ENCODE data around the gene IL6. TPM values are rescaled to one million over a fixed set of nuclear protein-coding genes. Genes with fewer than 3 reads are reported as not detected.

Gene IL6
- total RNA-seq, 1 experiment from 2014 or later: not detected

DNA sequence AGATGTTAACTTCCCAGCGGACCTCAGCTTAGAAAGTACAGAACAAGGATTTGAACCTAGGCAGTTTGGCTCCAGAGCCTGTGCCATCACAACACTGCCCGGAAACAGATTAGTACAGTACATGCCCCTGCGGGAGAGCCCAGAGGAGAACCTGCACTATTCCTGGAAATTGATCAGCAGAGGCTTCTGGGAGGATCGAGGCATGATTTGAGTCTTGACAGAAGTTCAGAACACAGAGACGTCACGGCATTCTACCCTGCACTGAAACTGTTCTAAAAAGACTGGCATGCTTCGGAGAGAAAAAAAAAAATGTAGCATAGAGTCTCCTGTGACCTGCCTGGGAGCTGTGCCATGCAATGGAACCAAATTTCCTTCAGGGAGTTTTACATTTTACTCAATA, 9.2 kb upstream of the IL6 start (continued):
- TF ChIP-seq CTCF (IDR thresholded peaks at IDR 0.05 in 2 of 3, conservative IDR thresholded peaks at IDR 0.05 in 1 of 3; ENCODE audit: borderline replicate concordance in 1 of 3, insufficient read depth in 1 of 3, low read depth in 2 of 3, low read length in 2 of 3) (no peak), YY1 (IDR thresholded peaks at IDR 0.05; ENCODE audit: extremely low read depth, insufficient replicate concordance, low read depth, low read length) (no peak), TCF7L2 (IDR thresholded peaks at IDR 0.05; ENCODE audit: borderline replicate concordance, extremely low read depth, insufficient read depth, insufficient read length) (no peak), EGR1 (IDR thresholded peaks at IDR 0.05; ENCODE audit: low read depth) (no peak), ZFX (IDR thresholded peaks at IDR 0.05) (no peak), ELF1 (IDR thresholded peaks at IDR 0.05; ENCODE audit: borderline replicate concordance, low read depth) (no peak)
- TF ChIP-seq, protein P1, sequence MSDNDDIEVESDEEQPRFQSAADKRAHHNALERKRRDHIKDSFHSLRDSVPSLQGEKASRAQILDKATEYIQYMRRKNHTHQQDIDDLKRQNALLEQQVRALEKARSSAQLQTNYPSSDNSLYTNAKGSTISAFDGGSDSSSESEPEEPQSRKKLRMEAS (IDR thresholded peaks at IDR 0.05): no peak
- TF ChIP-seq, protein P2, sequence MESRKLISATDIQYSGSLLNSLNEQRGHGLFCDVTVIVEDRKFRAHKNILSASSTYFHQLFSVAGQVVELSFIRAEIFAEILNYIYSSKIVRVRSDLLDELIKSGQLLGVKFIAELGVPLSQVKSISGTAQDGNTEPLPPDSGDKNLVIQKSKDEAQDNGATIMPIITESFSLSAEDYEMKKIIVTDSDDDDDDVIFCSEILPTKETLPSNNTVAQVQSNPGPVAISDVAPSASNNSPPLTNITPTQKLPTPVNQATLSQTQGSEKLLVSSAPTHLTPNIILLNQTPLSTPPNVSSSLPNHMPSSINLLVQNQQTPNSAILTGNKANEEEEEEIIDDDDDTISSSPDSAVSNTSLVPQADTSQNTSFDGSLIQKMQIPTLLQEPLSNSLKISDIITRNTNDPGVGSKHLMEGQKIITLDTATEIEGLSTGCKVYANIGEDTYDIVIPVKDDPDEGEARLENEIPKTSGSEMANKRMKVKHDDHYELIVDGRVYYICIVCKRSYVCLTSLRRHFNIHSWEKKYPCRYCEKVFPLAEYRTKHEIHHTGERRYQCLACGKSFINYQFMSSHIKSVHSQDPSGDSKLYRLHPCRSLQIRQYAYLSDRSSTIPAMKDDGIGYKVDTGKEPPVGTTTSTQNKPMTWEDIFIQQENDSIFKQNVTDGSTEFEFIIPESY (IDR thresholded peaks at IDR 0.05; ENCODE audit: extremely low read depth, insufficient replicate concordance, low read length): no peak

DNA sequence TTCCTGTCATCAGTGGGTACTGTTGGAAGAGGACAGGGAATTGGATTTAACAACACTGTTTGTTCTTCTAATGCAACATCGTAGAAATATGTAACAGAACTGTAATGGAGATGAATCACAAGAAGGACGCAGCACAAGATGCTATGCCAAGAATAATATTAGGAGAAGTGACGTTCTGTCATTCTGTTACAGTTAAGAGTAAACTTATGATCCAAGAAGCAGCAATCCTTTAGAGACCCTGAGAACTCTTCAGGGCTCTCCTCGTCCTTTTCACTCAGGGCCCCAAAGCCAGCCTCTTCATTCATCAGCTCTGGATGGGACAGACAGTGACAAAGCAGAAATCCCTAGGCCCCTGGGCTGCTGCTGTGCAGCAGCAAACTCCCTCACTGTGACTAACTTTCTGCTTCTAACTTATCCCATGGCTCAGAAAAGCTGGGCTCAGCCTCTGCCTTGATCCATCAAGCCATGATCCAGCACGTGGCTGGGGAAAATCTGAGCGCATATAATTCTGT, 8.7 kb upstream of the IL6 start:
- ChIA-PET CTCF (interaction anchor here (1.3 kb wide), 1 partner anchor 10 kb away, joined by 5 read pairs; no protein-coding TSS in a partner anchor), POLR2A (no interaction called here), RAD21 (ENCODE audit: low non-redundant PET in 1 of 2, low total read pairs in 2 of 2, uncharacterized antibody in 2 of 2, unreplicated experiment in 2 of 2) (no interaction called here)
- Histone ChIP-seq H2AFZ (ENCODE audit: low read depth, low read length, poor library complexity, severe bottlenecking) (no peak overlapping the region), H3K27ac (ENCODE audit: low read depth, low read length) (no peak overlapping the region), H3K79me2 (ENCODE audit: insufficient read depth, low read length) (no peaks in the 10 kb centered on the region), H3K9ac (ENCODE audit: low read length) (no peak overlapping the region), H4K20me1 (ENCODE audit: insufficient read depth) (no peaks in the 10 kb centered on the region), H3K9me2 (ENCODE audit: insufficient read depth) (no peaks in the 10 kb centered on the region), H3K9me3 (ENCODE audit: control insufficient read depth in 1 of 2, insufficient read depth in 1 of 2, low read depth in 1 of 2, low read length in 2 of 2) (no peaks in the 10 kb centered on the region), H3K4me2 (ENCODE audit: low read length) (no peak overlapping the region), H3K27me3 (ENCODE audit: insufficient read depth, low read length) (no peaks in the 10 kb centered on the region), H3K36me3 (ENCODE audit: control insufficient read depth in 1 of 2, insufficient read depth in 2 of 2, low read length in 2 of 2) (no peaks in the 10 kb centered on the region), H3K4me1 (ENCODE audit: control insufficient read depth in 1 of 2, insufficient read depth in 2 of 2, low read length in 2 of 2) (no peaks in the 10 kb centered on the region), H3K4me3 (replicated peaks in 1 of 2; ENCODE audit: low read depth in 1 of 2, low read length in 2 of 2) (no peak overlapping the region)
- TF ChIP-seq SP1 (IDR thresholded peaks at IDR 0.05; ENCODE audit: low read depth): no peak
- no peak for TF ChIP-seq SIN3A (IDR thresholded peaks at IDR 0.05; ENCODE audit: low read depth)
- TF ChIP-seq ATF3 (IDR thresholded peaks at IDR 0.05): no peak
- TF ChIP-seq, protein P2 (IDR thresholded peaks at IDR 0.05; ENCODE audit: extremely low read depth, insufficient replicate concordance, low read length): no peak
- TF ChIP-seq, protein P1 (IDR thresholded peaks at IDR 0.05): no peak
- no peak for TF ChIP-seq ZNF274 (IDR thresholded peaks at IDR 0.05; ENCODE audit: low read depth, low read length)
- no peak for TF ChIP-seq JUND (IDR thresholded peaks at IDR 0.05)
- ATAC-seq: no peak
- intact Hi-C loops (cut with micrococcal nuclease): no loop called here
- no peak for DNase-seq (ENCODE audit: low read depth, low spot score)
- no TSS peak for BruUV-seq (replicated peaks)

Data from HCT116 (cell line).